ENCODE data around the gene PCDHGA9.
A peak's percentile ranks its signal among the peaks of the same experiment; 100 is the strongest.
"Not testable (repeated sequence)": the region's sequence is repeated elsewhere in the genome, so short reads cannot be mapped to it uniquely, and the experiment has no call there.

PCDHGA9 gene

GRCh38 chr5:141398608-141399007 is 4.0 kb upstream of the PCDHGA9 start:
- Histone ChIP-seq H3K9ac (ENCODE audit: low read depth in 1 of 2, low read length in 2 of 2) (no peak overlapping the region), H3K27ac (ENCODE audit: low read depth in 2 of 2, low read length in 2 of 2) (no peak overlapping the region), H3K4me1 (ENCODE audit: control insufficient read depth in 2 of 2, insufficient read depth in 2 of 2, low read length in 2 of 2) (no peaks in the 10 kb centered on the region), H3K4me3 (ENCODE audit: low read length in 2 of 2) (peak overlapping the region; percentile 5 to 16), H3K9me3 (ENCODE audit: control insufficient read depth in 2 of 2, low read length in 2 of 2) (peaks cover 35 to 36% of the 10 kb centered on the region in 2 donors), H3K36me3 (ENCODE audit: control insufficient read depth in 2 of 2, insufficient read depth in 2 of 2, low read length in 2 of 2) (no peaks in the 10 kb centered on the region), H3K27me3 (ENCODE audit: control insufficient read depth in 2 of 2, insufficient read depth in 2 of 2, low read length in 2 of 2) (peaks cover 0 to 3% of the 10 kb centered on the region in 2 donors)

GRCh38 chr5:141399555-141400258 is 2.9 kb upstream of the PCDHGA9 start:
- Histone ChIP-seq H3K4me3 (ENCODE audit: low read length in 2 of 2) (no peak overlapping the region), H3K27ac (ENCODE audit: low read depth in 2 of 2, low read length in 2 of 2) (no peak overlapping the region), H3K36me3 (ENCODE audit: control insufficient read depth in 2 of 2, insufficient read depth in 2 of 2, low read length in 2 of 2) (no peaks in the 10 kb centered on the region), H3K9ac (ENCODE audit: low read depth in 1 of 2, low read length in 2 of 2) (no peak overlapping the region), H3K27me3 (ENCODE audit: control insufficient read depth in 2 of 2, insufficient read depth in 2 of 2, low read length in 2 of 2) (peaks cover 0 to 3% of the 10 kb centered on the region in 2 donors), H3K9me3 (ENCODE audit: control insufficient read depth in 2 of 2, low read length in 2 of 2) (peaks cover 34 to 41% of the 10 kb centered on the region in 2 donors), H3K4me1 (ENCODE audit: control insufficient read depth in 2 of 2, insufficient read depth in 2 of 2, low read length in 2 of 2) (no peaks in the 10 kb centered on the region)

GRCh38 chr5:141403387-141403786 is 809 bp downstream of the PCDHGA9 start:
- Histone ChIP-seq H3K4me1 (ENCODE audit: control insufficient read depth in 2 of 2, insufficient read depth in 2 of 2, low read length in 2 of 2) (no peaks in the 10 kb centered on the region), H3K9me3 (ENCODE audit: control insufficient read depth in 2 of 2, low read length in 2 of 2) (peaks cover 28 to 41% of the 10 kb centered on the region in 2 donors)

GRCh38 chr5:141407790-141408505 is 5.4 kb downstream of the PCDHGA9 start, which contains the start of gene PCDHGB6:
PCDHGB6 (plus strand) TSS chr5:141408021; CDS start chr5:141408203, 182 bp downstream.
- H3K27me3 ChIP-seq (ENCODE audit: control insufficient read depth in 2 of 2, insufficient read depth in 2 of 2, low read length in 2 of 2); H3K27ac ChIP-seq (ENCODE audit: low read depth in 2 of 2, low read length in 2 of 2); H3K36me3 ChIP-seq (ENCODE audit: control insufficient read depth in 2 of 2, insufficient read depth in 2 of 2, low read length in 2 of 2); H3K4me1 ChIP-seq (ENCODE audit: control insufficient read depth in 2 of 2, insufficient read depth in 2 of 2, low read length in 2 of 2): not testable (repeated sequence)
- Histone ChIP-seq H3K4me3 (ENCODE audit: low read length in 2 of 2) (peak within 1 kb of the TSS; percentile 34 to 41), H3K9me3 (ENCODE audit: control insufficient read depth in 2 of 2, low read length in 2 of 2) (peaks cover 24 to 26% of the 10 kb centered on the region in 2 donors), H3K9ac (ENCODE audit: low read depth in 1 of 2, low read length in 2 of 2) (peak within 1 kb of the TSS in 1 of 2 donors; percentile 24)

More at GRCh38 chr5:141403387-141403786, 809 bp downstream of the PCDHGA9 start:
- Histone ChIP-seq H3K27ac (ENCODE audit: low read depth in 2 of 2, low read length in 2 of 2) (no peak overlapping the region), H3K36me3 (ENCODE audit: control insufficient read depth in 2 of 2, insufficient read depth in 2 of 2, low read length in 2 of 2) (no peaks in the 10 kb centered on the region), H3K27me3 (ENCODE audit: control insufficient read depth in 2 of 2, insufficient read depth in 2 of 2, low read length in 2 of 2) (peaks cover 0 to 3% of the 10 kb centered on the region in 2 donors), H3K4me3 (ENCODE audit: low read length in 2 of 2) (peak overlapping the region in 1 of 2 donors; percentile 56), H3K9ac (ENCODE audit: low read depth in 1 of 2, low read length in 2 of 2) (no peak overlapping the region)

GRCh38 chr5:141409598-141410306 is 7.2 kb downstream of the PCDHGA9 start:
- Histone ChIP-seq H3K4me1 (ENCODE audit: control insufficient read depth in 2 of 2, insufficient read depth in 2 of 2, low read length in 2 of 2) (no peaks in the 10 kb centered on the region), H3K9ac (ENCODE audit: low read depth in 1 of 2, low read length in 2 of 2) (no peak overlapping the region), H3K27me3 (ENCODE audit: control insufficient read depth in 2 of 2, insufficient read depth in 2 of 2, low read length in 2 of 2) (no peaks in the 10 kb centered on the region), H3K4me3 (ENCODE audit: low read length in 2 of 2) (no peak overlapping the region), H3K27ac (ENCODE audit: low read depth in 2 of 2, low read length in 2 of 2) (no peak overlapping the region), H3K36me3 (ENCODE audit: control insufficient read depth in 2 of 2, insufficient read depth in 2 of 2, low read length in 2 of 2) (no peaks in the 10 kb centered on the region), H3K9me3 (ENCODE audit: control insufficient read depth in 2 of 2, low read length in 2 of 2) (peaks cover 14 to 32% of the 10 kb centered on the region in 2 donors)

- Histone ChIP-seq H3K4me1 (ENCODE audit: control insufficient read depth in 2 of 2, insufficient read depth in 2 of 2, low read length in 2 of 2) (no peaks in the 10 kb centered on the region), H3K36me3 (ENCODE audit: control insufficient read depth in 2 of 2, insufficient read depth in 2 of 2, low read length in 2 of 2) (no peaks in the 10 kb centered on the region), H3K27ac (ENCODE audit: low read depth in 2 of 2, low read length in 2 of 2) (no peak overlapping the region), H3K27me3 (ENCODE audit: control insufficient read depth in 2 of 2, insufficient read depth in 2 of 2, low read length in 2 of 2) (no peaks in the 10 kb centered on the region), H3K9ac (ENCODE audit: low read depth in 1 of 2, low read length in 2 of 2) (no peak overlapping the region), H3K4me3 (ENCODE audit: low read length in 2 of 2) (no peak overlapping the region), H3K9me3 (ENCODE audit: control insufficient read depth in 2 of 2, low read length in 2 of 2) (peaks cover 14 to 31% of the 10 kb centered on the region in 2 donors)
These were observed 9.0 kb downstream of the PCDHGA9 start for GRCh38 chr5:141411575-141411974.

- Histone ChIP-seq H3K27ac (ENCODE audit: low read depth in 2 of 2, low read length in 2 of 2) (no peak within 1 kb of the TSS), H3K9ac (ENCODE audit: low read depth in 1 of 2, low read length in 2 of 2) (peak within 1 kb of the TSS in 1 of 2 donors; percentile 6), H3K9me3 (ENCODE audit: control insufficient read depth in 2 of 2, low read length in 2 of 2) (peaks cover 12 to 31% of the 10 kb centered on the region in 2 donors), H3K36me3 (ENCODE audit: control insufficient read depth in 2 of 2, insufficient read depth in 2 of 2, low read length in 2 of 2) (no peaks in the 10 kb centered on the region), H3K27me3 (ENCODE audit: control insufficient read depth in 2 of 2, insufficient read depth in 2 of 2, low read length in 2 of 2) (no peaks in the 10 kb centered on the region), H3K4me1 (ENCODE audit: control insufficient read depth in 2 of 2, insufficient read depth in 2 of 2, low read length in 2 of 2) (no peaks in the 10 kb centered on the region), H3K4me3 (ENCODE audit: low read length in 2 of 2) (peak within 1 kb of the TSS; percentile 58 to 73)
These were observed 10.4 kb downstream of the PCDHGA9 start, which contains the start of gene PCDHGA10 for GRCh38 chr5:141412854-141413539. PCDHGA10 (plus strand) TSS chr5:141412987; CDS start chr5:141413176, 189 bp downstream.

GRCh38 chr5:141413540-141414069 is 11.0 kb downstream of the PCDHGA9 start:
- no peak overlapping the region for H3K9ac ChIP-seq (ENCODE audit: low read depth in 1 of 2, low read length in 2 of 2)

GRCh38 chr5:141414548-141415274 is 12.1 kb downstream of the PCDHGA9 start:
- not testable (repeated sequence) for H3K27me3 ChIP-seq (ENCODE audit: control insufficient read depth in 2 of 2, insufficient read depth in 2 of 2, low read length in 2 of 2); H3K36me3 ChIP-seq (ENCODE audit: control insufficient read depth in 2 of 2, insufficient read depth in 2 of 2, low read length in 2 of 2); H3K9ac ChIP-seq (ENCODE audit: low read depth in 1 of 2, low read length in 2 of 2); H3K27ac ChIP-seq (ENCODE audit: low read depth in 2 of 2, low read length in 2 of 2); H3K4me1 ChIP-seq (ENCODE audit: control insufficient read depth in 2 of 2, insufficient read depth in 2 of 2, low read length in 2 of 2)
- Histone ChIP-seq H3K4me3 (ENCODE audit: low read length in 2 of 2) (peak overlapping the region in 1 of 2 donors; percentile 31), H3K9me3 (ENCODE audit: control insufficient read depth in 2 of 2, low read length in 2 of 2) (peaks cover 25 to 35% of the 10 kb centered on the region in 2 donors)

More at GRCh38 chr5:141413540-141414069, 11.0 kb downstream of the PCDHGA9 start:
- no peak overlapping the region for H3K27ac ChIP-seq (ENCODE audit: low read depth in 2 of 2, low read length in 2 of 2)
- peaks cover 17 to 35% of the 10 kb centered on the region in 2 donors for H3K9me3 ChIP-seq (ENCODE audit: control insufficient read depth in 2 of 2, low read length in 2 of 2)
- no peaks in the 10 kb centered on the region for H3K27me3 ChIP-seq (ENCODE audit: control insufficient read depth in 2 of 2, insufficient read depth in 2 of 2, low read length in 2 of 2)
- no peaks in the 10 kb centered on the region for H3K4me1 ChIP-seq (ENCODE audit: control insufficient read depth in 2 of 2, insufficient read depth in 2 of 2, low read length in 2 of 2)
- H3K4me3 ChIP-seq (ENCODE audit: low read length in 2 of 2): peak overlapping the region; percentile 58 to 73
- H3K36me3 ChIP-seq (ENCODE audit: control insufficient read depth in 2 of 2, insufficient read depth in 2 of 2, low read length in 2 of 2): no peaks in the 10 kb centered on the region

Measured in mucosa of rectum (tissue), 2 donors.